ENCODE results near the gene CDK17.
"Not testable (repeated sequence)": the region's sequence is repeated elsewhere in the genome, so short reads cannot be mapped to it uniquely, and the experiment has no call there.

CDK17 gene

GRCh38 chr12:96399919-96400630, at the start of gene CDK17:
CDK17 (minus strand) TSS chr12:96400439; CDS start chr12:96334836, 65,603 bp downstream.
- DNase-seq: peak; percentile 88 to 98 (median 94)

GRCh38 chr12:96448300-96448699, 48.1 kb upstream of the CDK17 start:
- DNase-seq: no peak

- DNase-seq: no peak
Measured at GRCh38 chr12:96447256-96447655, 47.0 kb upstream of the CDK17 start.

GRCh38 chr12:96445691-96446583, 45.7 kb upstream of the CDK17 start:
- DNase-seq: no peak

GRCh38 chr12:96444399-96444798, 44.2 kb upstream of the CDK17 start:
- DNase-seq: no peak

GRCh38 chr12:96442906-96443305, 42.7 kb upstream of the CDK17 start:
- no peak for DNase-seq

- DNase-seq: no peak
Measured at GRCh38 chr12:96441816-96442215, 41.6 kb upstream of the CDK17 start.

GRCh38 chr12:96438330-96438729, 38.1 kb upstream of the CDK17 start:
- no peak for DNase-seq

GRCh38 chr12:96437171-96437445, 36.9 kb upstream of the CDK17 start:
- DNase-seq: no peak

- DNase-seq: no peak
Measured at GRCh38 chr12:96436366-96437170, 36.3 kb upstream of the CDK17 start.

- no peak for DNase-seq
Measured at GRCh38 chr12:96434107-96434506, 33.9 kb upstream of the CDK17 start.

GRCh38 chr12:96432496-96433321, 32.5 kb upstream of the CDK17 start:
- DNase-seq: not testable (repeated sequence)

- DNase-seq: no peak
Measured at GRCh38 chr12:96431067-96431466, 30.8 kb upstream of the CDK17 start.

GRCh38 chr12:96427269-96427729, 27.1 kb upstream of the CDK17 start:
- peak in 1 of 3 experiments; percentile 20 for DNase-seq

- DNase-seq: no peak
Measured at GRCh38 chr12:96425951-96426350, 25.7 kb upstream of the CDK17 start.

GRCh38 chr12:96425321-96425720, 25.1 kb upstream of the CDK17 start:
- no peak for DNase-seq

GRCh38 chr12:96424601-96425000, 24.4 kb upstream of the CDK17 start:
- no peak for DNase-seq

- no peak for DNase-seq
Measured at GRCh38 chr12:96422192-96422591, 22.0 kb upstream of the CDK17 start.

GRCh38 chr12:96421014-96421413, 20.8 kb upstream of the CDK17 start:
- no peak for DNase-seq

GRCh38 chr12:96420277-96420835, 20.1 kb upstream of the CDK17 start:
- DNase-seq: no peak

GRCh38 chr12:96419576-96420276, 19.5 kb upstream of the CDK17 start:
- DNase-seq: no peak

All from NCI-H1417 (cell line).